ENCODE results near the gene CDHR4.
"Not testable (repeated sequence)": the region's sequence is repeated elsewhere in the genome, so short reads cannot be mapped to it uniquely, and the experiment has no call there.

CDHR4 gene

DNA sequence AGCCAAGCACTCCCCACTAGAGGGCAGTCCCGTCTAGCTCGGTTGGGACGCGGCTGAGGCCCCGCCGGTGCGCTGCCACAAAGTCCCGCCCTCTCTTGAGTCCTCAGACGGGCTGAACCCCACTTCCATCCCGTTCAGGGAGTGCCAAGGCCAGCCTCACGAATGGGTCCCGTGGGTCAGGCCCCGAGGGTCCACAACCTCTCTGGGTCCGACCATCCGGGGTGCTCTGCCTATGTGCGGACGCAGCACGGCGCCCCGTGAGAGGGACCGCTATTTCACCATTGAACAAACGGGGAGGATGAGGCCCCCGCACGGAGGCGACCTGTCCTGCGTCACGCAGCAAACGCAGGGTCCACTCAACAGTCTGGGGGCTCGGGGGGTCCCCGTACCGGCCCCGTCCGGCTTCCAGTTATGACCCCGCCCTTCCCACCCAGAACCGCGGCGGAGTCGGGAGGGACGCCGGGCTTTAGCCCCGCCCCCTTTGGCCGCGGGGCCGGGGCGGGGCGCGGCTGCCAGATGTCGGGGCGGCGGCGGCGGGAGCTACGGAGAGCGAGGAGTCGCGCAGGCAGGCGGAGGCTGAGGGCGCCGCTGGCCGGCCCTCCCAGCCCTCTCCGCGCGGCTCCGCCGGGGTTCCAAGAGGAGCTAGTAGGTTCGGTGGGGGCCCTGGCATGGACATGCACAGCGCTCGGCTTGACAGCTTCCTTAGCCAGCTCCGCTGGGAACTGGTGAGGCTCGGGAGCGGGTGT is 3.2 kb upstream of the CDHR4 start, which contains the start of gene INKA1:
TSS of gene INKA1 (plus strand) at position 543 of the 746 bp plus-strand sequence. CDS start at position 675, 132 bp downstream.
- peak; percentile 89 for DNase-seq

- no peak for DNase-seq
These were observed 1.5 kb upstream of the CDHR4 start for GRCh38 chr3:49801160-49801559.

GRCh38 chr3:49799105-49799504 is 568 bp downstream of the CDHR4 start:
- no peak for DNase-seq

DNA sequence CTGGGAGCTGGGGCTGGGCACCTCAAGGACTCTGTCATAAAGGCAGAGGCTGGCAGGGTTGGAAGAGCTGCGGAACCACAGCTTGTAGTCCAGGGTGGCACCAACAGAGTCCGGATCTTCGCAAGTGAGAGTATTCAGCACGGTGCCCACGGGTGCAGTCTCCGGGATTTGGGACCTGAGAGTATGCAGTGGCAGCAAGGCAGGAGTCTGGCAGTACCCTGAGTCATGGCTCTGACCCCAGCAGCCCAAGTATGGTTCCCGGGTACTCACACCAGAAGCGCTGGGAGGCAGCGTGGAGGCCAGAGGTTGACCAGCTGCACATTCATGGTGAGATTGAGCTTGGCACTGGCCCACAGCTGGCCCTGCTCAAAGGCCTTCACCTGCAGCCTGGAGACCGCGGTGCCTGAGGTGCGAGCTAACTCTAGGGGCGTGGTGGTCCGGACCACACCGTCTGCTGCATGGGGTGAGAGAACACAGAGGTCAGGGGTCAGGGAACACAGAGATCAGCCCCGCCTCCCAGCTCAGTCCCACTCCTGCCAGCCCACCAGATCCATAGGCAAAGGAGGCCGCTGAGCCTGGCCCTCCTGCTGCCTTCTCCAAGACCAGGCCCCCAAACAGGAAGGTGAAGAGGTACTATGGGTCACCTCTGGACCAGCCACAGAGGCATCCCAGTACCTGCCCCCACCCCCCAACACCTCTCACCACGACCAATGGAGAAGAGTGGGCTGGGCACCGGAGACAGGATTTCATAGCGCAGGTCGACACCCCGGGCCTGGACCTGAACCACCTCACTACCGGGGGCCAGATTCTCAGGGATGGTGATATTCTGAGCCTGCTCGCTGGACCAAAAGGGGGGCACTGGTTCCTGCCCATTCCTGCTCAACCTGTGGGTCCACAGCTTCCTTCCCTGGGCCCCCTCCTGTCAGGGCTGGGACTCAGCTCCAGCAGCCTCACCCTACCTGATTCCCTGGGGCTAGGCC is 4.5 kb downstream of the CDHR4 start:
- no peak for DNase-seq

GRCh38 chr3:49794431-49794830 is 5.2 kb downstream of the CDHR4 start:
- DNase-seq = no peak

GRCh38 chr3:49793486-49794085 is 6.1 kb downstream of the CDHR4 start:
- no peak for DNase-seq

GRCh38 chr3:49792371-49793150 is 7.1 kb downstream of the CDHR4 start:
- no peak for DNase-seq

- DNase-seq = no peak
These were observed 8.1 kb downstream of the CDHR4 start for GRCh38 chr3:49791571-49791970.

- no peak for DNase-seq
These were observed 8.9 kb downstream of the CDHR4 start for GRCh38 chr3:49790626-49791411.

DNA sequence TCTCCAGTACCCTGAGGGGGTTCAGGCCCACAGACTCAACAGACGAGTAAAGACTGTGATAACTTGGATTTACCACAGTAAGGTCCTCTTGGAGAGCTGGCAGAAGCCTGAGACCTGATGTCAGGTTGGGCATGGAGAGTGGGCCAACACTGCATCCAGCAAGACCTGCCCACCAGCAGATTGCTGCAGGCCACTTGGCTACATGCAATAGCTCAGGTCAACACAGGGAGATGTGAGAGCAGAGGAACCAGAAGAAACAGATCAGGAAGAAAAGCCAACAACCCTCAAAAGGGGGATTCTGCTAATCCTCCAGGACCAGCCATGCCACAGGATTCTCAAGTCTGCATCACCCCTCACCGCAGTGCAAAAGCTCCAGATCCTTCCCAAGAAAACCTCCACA is 11.6 kb downstream of the CDHR4 start:
- no peak for DNase-seq

DNA sequence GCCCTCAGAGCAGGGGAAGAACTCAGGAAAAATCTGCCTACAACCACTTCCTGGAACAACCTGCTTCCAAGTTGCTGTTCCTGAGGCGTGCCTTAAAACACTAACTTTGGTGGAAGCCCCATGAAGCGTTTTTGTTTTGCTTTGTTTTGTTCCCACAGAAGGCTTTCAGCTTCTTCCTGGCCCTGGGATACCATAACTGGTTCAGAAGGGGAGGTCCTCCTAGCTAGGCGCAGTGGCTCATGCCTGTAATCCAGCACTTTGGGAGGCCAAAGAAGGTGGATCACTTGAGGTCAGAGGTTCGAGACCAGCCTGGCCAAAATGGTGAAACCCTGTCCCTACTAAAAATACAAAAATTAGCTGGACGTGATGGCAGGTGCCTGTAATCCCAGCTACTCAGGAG is 12.1 kb downstream of the CDHR4 start:
- DNase-seq = no peak

DNA sequence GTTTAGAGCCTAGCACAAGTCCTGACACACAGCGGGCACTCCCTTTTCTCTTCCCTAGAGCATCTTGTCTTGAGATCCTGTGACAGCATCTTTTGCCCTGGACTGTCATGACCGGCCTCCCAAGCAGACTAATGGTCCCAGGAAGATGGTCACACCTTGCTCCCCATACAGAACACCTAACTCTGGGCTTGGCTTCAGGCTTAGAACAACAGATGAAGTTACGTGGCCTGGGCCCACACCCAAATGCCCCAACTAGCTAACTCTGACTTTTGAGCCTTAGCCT is 12.6 kb downstream of the CDHR4 start:
- no peak for DNase-seq

DNA sequence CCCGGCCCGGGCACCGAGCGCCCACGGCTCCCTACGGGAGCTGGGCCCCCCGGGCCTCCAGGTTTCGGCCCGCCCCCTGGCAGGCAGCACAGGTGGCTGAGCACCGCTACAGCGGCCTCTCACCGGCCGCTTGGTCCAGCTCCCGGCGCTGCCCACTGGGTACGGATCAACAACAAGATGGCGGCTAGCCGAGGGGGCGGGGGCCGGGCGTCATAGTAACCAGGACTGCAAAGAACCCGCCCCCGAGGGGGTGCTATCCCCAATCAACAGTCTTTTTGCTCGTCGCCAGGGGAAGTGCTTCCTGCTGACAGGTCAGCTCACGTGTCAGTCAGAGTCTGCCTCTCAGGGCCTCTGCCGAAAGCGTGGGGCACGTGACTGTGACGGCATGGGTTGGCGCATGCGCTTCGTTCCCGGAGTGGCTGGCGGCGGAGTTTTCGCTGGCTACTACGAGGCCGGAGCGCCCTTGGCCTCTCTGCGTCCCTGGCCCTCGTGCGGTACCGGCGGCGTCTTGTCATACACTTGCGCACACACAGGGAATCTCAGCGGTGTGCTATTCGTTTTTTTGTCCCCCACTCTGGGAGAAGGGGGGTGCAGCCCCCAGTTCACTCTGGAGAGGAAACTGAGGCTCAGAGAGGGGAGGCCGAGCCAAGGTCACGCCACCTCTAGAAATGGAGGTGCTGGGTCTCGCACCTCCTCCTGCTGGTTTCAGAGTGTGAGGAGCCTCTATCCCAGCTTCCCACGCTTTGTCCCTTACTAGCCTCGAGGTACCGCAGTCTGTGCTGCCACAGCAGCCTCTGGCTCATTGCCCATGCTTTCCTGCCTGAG is 13.1 kb downstream of the CDHR4 start, which contains the start of gene IP6K1:
TSS of gene IP6K1 (minus strand) at position 186 of the 825 bp plus-strand sequence. CDS start 38,502 bp downstream, outside the sequence.
- DNase-seq = peak; percentile 100

- DNase-seq = peak; percentile 21
These were observed 13.9 kb downstream of the CDHR4 start for GRCh38 chr3:49785565-49786356.

GRCh38 chr3:49782277-49782676 is 17.4 kb downstream of the CDHR4 start:
- not testable (repeated sequence) for DNase-seq

GRCh38 chr3:49781415-49782199 is 18.1 kb downstream of the CDHR4 start:
- DNase-seq = no peak

DNA sequence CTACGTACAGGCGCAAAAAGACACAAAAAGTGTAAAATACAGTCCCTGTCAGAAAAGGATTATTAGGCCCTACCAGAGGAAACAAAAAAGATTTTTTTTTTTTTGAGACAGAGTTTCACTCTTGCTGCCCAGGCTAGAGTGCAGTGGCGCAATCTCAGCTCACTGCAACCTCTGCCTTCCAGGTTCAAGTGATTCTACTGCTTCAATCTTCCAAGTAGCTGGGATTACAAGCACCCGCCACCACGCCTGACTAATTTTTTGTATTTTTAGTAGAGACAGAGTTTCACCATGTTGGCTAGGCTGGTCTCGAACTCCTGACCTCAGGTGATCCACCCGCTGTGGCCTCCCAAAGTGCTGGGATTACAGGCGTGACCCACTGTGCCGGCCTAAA is 18.7 kb downstream of the CDHR4 start:
- not testable (repeated sequence) for DNase-seq

GRCh38 chr3:49780080-49780974 is 19.3 kb downstream of the CDHR4 start:
- no peak for DNase-seq

All from activated naive CD4-positive, alpha-beta T cell treated with anti-CD3 and anti-CD28 coated beads, Interleukin-2, amount 50 U/mL, for 16 hours (primary cell).